H1 (cell line): ENCODE results near the gene NTN5. TPM values are rescaled to one million over a fixed set of nuclear protein-coding genes. Genes with fewer than 3 reads are reported as not detected.

Experiments
- CTCF ChIA-PET: fragments of 300-600 bp; sonication (Branson Sonifier 250); formaldehyde crosslinking; loops from one replicate; lab custom pipeline; 2021; ENCODE audit not compliant: partially characterized antibody; lab: Charles Lee
- POLR2A ChIA-PET: fragments of 300-600 bp; sonication (Branson Sonifier 250); formaldehyde crosslinking; loops from one replicate; lab custom pipeline; 2021; ENCODE audit warnings: inconsistent platforms; ENCODE audit not compliant: partially characterized antibody; lab: Charles Lee
- DNase-seq, 2 experiments: peaks; one replicate each; pipeline versions ENCODE4 v3.0.0 to v3.0.0-alpha.2; 2010 to 2022; ENCODE audit warnings: low spot score in 2 of 2, low read depth in 1 of 2, mixed read lengths in 1 of 2
- FAIRE-seq: peaks from 2 replicates; lab custom pipeline; 2011; peaks lifted over from hg19 to GRCh38; lab: Jason Lieb, UNC
- H2AFZ ChIP-seq: 2 replicates; pipeline ENCODE4 v1.8.1; 2012; ENCODE audit warnings: low read length, inconsistent platforms
- H2AK5ac ChIP-seq: 2 replicates; pipeline ENCODE4 v1.6.1; 2013; ENCODE audit warnings: low read depth, low read length
- H2BK120ac ChIP-seq: replicated peaks from 2 replicates; pipeline ENCODE3; 2013; ENCODE audit warnings: low read depth, low read length, inconsistent platforms
- H2BK12ac ChIP-seq: 2 replicates; pipeline ENCODE4 v1.6.1; 2013; ENCODE audit warnings: low read depth, low read length
- H2BK15ac ChIP-seq: 2 replicates; pipeline ENCODE4 v1.6.1; 2013; ENCODE audit warnings: low read length
- H2BK20ac ChIP-seq: 2 replicates; pipeline ENCODE4 v1.6.1; 2013; ENCODE audit warnings: low read length
- H2BK5ac ChIP-seq: 2 replicates; pipeline ENCODE4 v1.6.1; 2013; ENCODE audit warnings: low read depth, low read length
- H3K14ac ChIP-seq: 2 replicates; pipeline ENCODE4 v1.6.1; 2013; ENCODE audit warnings: inconsistent platforms; ENCODE audit not compliant: insufficient read length
- H3K18ac ChIP-seq: 2 replicates; pipeline ENCODE4 v1.6.1; 2013; ENCODE audit warnings: low read length; ENCODE audit errors: extremely low read depth
- H3K23ac ChIP-seq: 2 replicates; pipeline ENCODE4 v1.6.1; 2013; ENCODE audit warnings: inconsistent platforms; ENCODE audit not compliant: insufficient read length
- H3K23me2 ChIP-seq: 2 replicates; pipeline ENCODE4 v1.6.1; 2013; ENCODE audit warnings: low read depth, low read length
- H3K27ac ChIP-seq: 2 replicates; pipeline ENCODE4 v1.6.1; 2011; ENCODE audit warnings: low read depth, low read length, inconsistent platforms
- H3K27me3 ChIP-seq, 4 experiments: replicated peaks in 1 of 4; 1 replicate in 1 of 4; 2 replicates in 3 of 4; pipeline versions ENCODE4 v1.6.1 to v1.8.1; 2011 to 2013; ENCODE audit warnings: low read length in 3 of 4, mild to moderate bottlenecking in 3 of 4, inconsistent platforms in 2 of 4, mixed read lengths in 2 of 4, moderate library complexity in 1 of 4; ENCODE audit not compliant: control insufficient read depth in 3 of 4, insufficient read depth in 3 of 4; ENCODE audit errors: extremely low read depth in 1 of 4
- H3K36me3 ChIP-seq, 4 experiments: 2 replicates each; pipeline versions ENCODE4 v1.6.1 to v1.8.1; 2011 to 2013; ENCODE audit warnings: mild to moderate bottlenecking in 4 of 4, low read length in 3 of 4, moderate library complexity in 2 of 4, control low read depth in 1 of 4, inconsistent platforms in 1 of 4; ENCODE audit not compliant: insufficient read depth in 4 of 4, control insufficient read depth in 2 of 4
- H3K4ac ChIP-seq: replicated peaks from 2 replicates; pipeline ENCODE3; 2013; ENCODE audit warnings: low read length, low read depth, mixed read lengths, inconsistent platforms; ENCODE audit not compliant: insufficient read length
- H3K4me1 ChIP-seq, 4 experiments: replicated peaks in 1 of 4; 1 replicate in 1 of 4; 2 replicates in 3 of 4; pipeline versions ENCODE4 v1.6.1 to v1.8.1; 2011 to 2013; ENCODE audit warnings: low read length in 3 of 4, inconsistent platforms in 2 of 4, mixed read lengths in 1 of 4; ENCODE audit not compliant: insufficient read depth in 4 of 4, control insufficient read depth in 3 of 4
- H3K4me2 ChIP-seq, 2 experiments: 2 replicates each; pipeline versions ENCODE4 v1.6.1 to v1.8.1; 2011 to 2013; ENCODE audit warnings: low read depth in 2 of 2, low read length in 2 of 2, control low read depth in 1 of 2, inconsistent platforms in 1 of 2, mild to moderate bottlenecking in 1 of 2; ENCODE audit not compliant: insufficient read depth in 1 of 2
- H3K4me3 ChIP-seq, 4 experiments: fragments of 200-600, 300-600 bp in 1 of 4; sonication (generic), shearing (Covaris generic), sonication (Bioruptor Twin) in 1 of 4; 2 replicates each; pipeline versions ENCODE4 v1.5.1 to v1.8.1; 2011 to 2016; ENCODE audit warnings: low read length in 4 of 4, low read depth in 3 of 4, control low read depth in 2 of 4, inconsistent platforms in 2 of 4, mild to moderate bottlenecking in 2 of 4, mixed read lengths in 1 of 4, moderate library complexity in 1 of 4; ENCODE audit not compliant: insufficient read depth in 2 of 4; ENCODE audit errors: extremely low read depth in 1 of 4
- H3K56ac ChIP-seq: replicated peaks from 2 replicates; pipeline ENCODE3; 2013; ENCODE audit warnings: low read depth, mild to moderate bottlenecking, mixed read lengths, low read length, inconsistent platforms; ENCODE audit not compliant: insufficient read length
- H3K79me1 ChIP-seq: 2 replicates; pipeline ENCODE4 v1.6.1; 2013; ENCODE audit warnings: low read depth, low read length, control low read depth
- H3K79me2 ChIP-seq, 2 experiments: 2 replicates each; pipeline versions ENCODE4 v1.6.1 to v1.8.1; 2012 to 2013; ENCODE audit warnings: low read length in 2 of 2, mild to moderate bottlenecking in 2 of 2, inconsistent platforms in 1 of 2; ENCODE audit not compliant: insufficient read depth in 2 of 2, control insufficient read depth in 1 of 2
- H3K9ac ChIP-seq, 4 experiments: replicated peaks in 1 of 4; 1 replicate in 1 of 4; 2 replicates in 3 of 4; pipeline versions ENCODE4 v1.6.1 to v1.8.1; 2011 to 2013; ENCODE audit warnings: low read depth in 3 of 4, low read length in 3 of 4, control low read depth in 2 of 4, mild to moderate bottlenecking in 2 of 4, moderate library complexity in 2 of 4, inconsistent platforms in 1 of 4; ENCODE audit errors: extremely low read depth in 1 of 4
- H3K9me3 ChIP-seq, 2 experiments: 2 replicates each; pipeline versions ENCODE4 v1.6.1 to v1.8.1; 2012 to 2013; ENCODE audit warnings: mild to moderate bottlenecking in 2 of 2, moderate library complexity in 2 of 2, control low read depth in 1 of 2, inconsistent platforms in 1 of 2, low read depth in 1 of 2, low read length in 1 of 2, mixed read lengths in 1 of 2; ENCODE audit not compliant: insufficient read depth in 2 of 2
- H4K20me1 ChIP-seq, 2 experiments: replicated peaks in 1 of 2; 2 replicates each; pipeline versions ENCODE3 to v1.8.1; 2011 to 2013; ENCODE audit warnings: inconsistent platforms in 2 of 2, low read length in 2 of 2, mild to moderate bottlenecking in 1 of 2; ENCODE audit not compliant: insufficient read depth in 2 of 2, control insufficient read depth in 1 of 2
- H4K5ac ChIP-seq: 2 replicates; pipeline ENCODE4 v1.6.1; 2013; ENCODE audit warnings: low read length, low read depth, mixed read lengths, inconsistent platforms; ENCODE audit not compliant: insufficient read length
- H4K8ac ChIP-seq: 2 replicates; pipeline ENCODE4 v1.8.0; 2013; ENCODE audit warnings: mild to moderate bottlenecking, moderate library complexity, low read length, inconsistent platforms; ENCODE audit not compliant: insufficient read depth; ENCODE audit errors: extremely low read depth
- H4K91ac ChIP-seq: replicated peaks from 2 replicates; pipeline ENCODE3; 2013; ENCODE audit warnings: low read length, mixed read lengths, inconsistent platforms; ENCODE audit not compliant: insufficient read length
- CBX8 ChIP-seq: fragments of 300-800, 300-1000 bp; sonication (generic); IDR thresholded peaks from 2 replicates; pipeline ENCODE4 v1.7.1; 2016; ENCODE audit warnings: low read depth, low read length, borderline replicate concordance
- CTCF ChIP-seq, 3 experiments: IDR thresholded peaks; 1 replicate in 2 of 3; 2 replicates in 1 of 3; pipeline versions ENCODE4 v1.5.1 to v1.6.1; 2011; ENCODE audit warnings: low read length in 3 of 3, mild to moderate bottlenecking in 3 of 3, inconsistent platforms in 2 of 3, low read depth in 1 of 3, moderate library complexity in 1 of 3; ENCODE audit not compliant: insufficient read depth in 1 of 3; ENCODE audit errors: control extremely low read depth in 1 of 3
- EP300 ChIP-seq, 2 experiments: IDR thresholded peaks; 1 replicate in 1 of 2; 2 replicates in 1 of 2; pipeline ENCODE4 v1.6.1; 2011 to 2012; ENCODE audit warnings: low read depth in 2 of 2, low read length in 2 of 2, mild to moderate bottlenecking in 2 of 2, borderline replicate concordance in 1 of 2, inconsistent platforms in 1 of 2, moderate library complexity in 1 of 2
- RFX5 ChIP-seq: IDR thresholded peaks from 2 replicates; pipeline ENCODE4 v1.6.1; 2011; ENCODE audit warnings: low read depth, low read length, improper control_type of control experiment, borderline replicate concordance
- SIN3A ChIP-seq, 2 experiments: IDR thresholded peaks in 1 of 2; conservative IDR thresholded peaks in 1 of 2; 2 replicates each; pipeline ENCODE4 v1.6.1; 2011 to 2012; ENCODE audit warnings: low read length in 2 of 2, improper control_type of control experiment in 1 of 2, low read depth in 1 of 2, mild to moderate bottlenecking in 1 of 2
- TAF1 ChIP-seq: IDR thresholded peaks from 2 replicates; pipeline ENCODE4 v1.6.1; 2011; ENCODE audit warnings: mild to moderate bottlenecking, low read depth, low read length
- ZNF274 ChIP-seq: IDR thresholded peaks from 2 replicates; pipeline ENCODE4 v1.7.0; 2012; ENCODE audit warnings: low read length, borderline replicate concordance; ENCODE audit errors: extremely low read depth
- WGBS, 2 experiments: shearing (Covaris generic) in 1 of 2; methylation state at CpG; one replicate each; pipeline versions ENCODE4 v1.1.6 to v1.1.7; 2013 to 2015; ENCODE audit warnings: low lambda C conversion rate in 2 of 2, mixed read lengths in 2 of 2, inconsistent platforms in 1 of 2, low coverage in 1 of 2, missing lambda C conversion rate in 1 of 2; ENCODE audit not compliant: insufficient replicate concordance in 2 of 2, insufficient coverage in 1 of 2, insufficient read length in 1 of 2; ENCODE audit errors: extremely low coverage in 1 of 2, missing lambda C conversion rate in 1 of 2; 5-methylcytosine and 5-hydroxymethylcytosine counted together
- polyA plus RNA-seq, 7 experiments: library from polyadenylated mRNA; depleted of rRNA in 3 of 7; stranded (reverse) in 5 of 7; unstranded in 2 of 7; fragments of >200 nt in 5 of 7; fragments of 200-250 nt in 2 of 7; gene quantifications; 1 replicate in 5 of 7; 2 replicates in 1 of 7; 4 replicates in 1 of 7; pipeline versions ENCODE4 v1.2.1 to v1.2.3, GENCODE V29; 2011 to 2013; ENCODE audit warnings: missing spikeins in 2 of 7, mixed read lengths in 2 of 7
- total RNA-seq: library from RNA; stranded (reverse); fragmentation: NEBNext Ultra II Directional; extraction: Animal tissue kit (Norgen Biotek cat#: 25700); gene quantifications from 2 replicates; pipeline ENCODE4 v1.2.1, GENCODE V29; 2021

The NTN5 gene
- total and polyA plus RNA-seq, 2 of the 8 experiments (the other 6 are each of a cell fraction or from before 2014, with no cell fraction given): 0.47 to 0.85 TPM

- Histone ChIP-seq H3K4ac (peak within 1 kb of the TSS; percentile 62), H2AFZ (no peak within 1 kb of the TSS)
- POLR2A ChIA-PET: interaction anchor here (0.9 to 2.9 kb wide), 37 partner anchors 7 to 226 kb away, joined by 3 to 27 read pairs (median 5); partner anchors contain the start of genes FAM83E, FUT2, HSD17B14 and IZUMO1
- TF ChIP-seq CBX8: no peak
- no peak for TF ChIP-seq ZNF274
- TF ChIP-seq TAF1: no peak
- peak; percentile 81 to 96 (median 88) for TF ChIP-seq CTCF (IDR thresholded peaks at IDR 0.05; ENCODE audit: control extremely low read depth in 1 of 3, insufficient read depth in 1 of 3, low read depth in 1 of 3, low read length in 3 of 3)
- no peak for TF ChIP-seq RFX5
- TF ChIP-seq EP300 (IDR thresholded peaks at IDR 0.05; ENCODE audit: borderline replicate concordance in 1 of 2, low read depth in 2 of 2, low read length in 2 of 2): peak in 1 of 2 experiments; percentile 52; a peak in 1 of 3 replicates
- peak in 1 of 2 experiments; percentile 51; a peak in 2 of 4 replicates for TF ChIP-seq SIN3A (conservative IDR thresholded peaks at IDR 0.05 in 1 of 2, IDR thresholded peaks at IDR 0.05 in 1 of 2; ENCODE audit: low read depth in 1 of 2, low read length in 2 of 2)
Observed at GRCh38 chr19:48646001-48646721, 26.7 kb downstream of the NTN5 start, which contains the start of gene CA11. Gene CA11 (minus strand): TSS chr19:48646187. CDS start chr19:48645632, 555 bp downstream.

More at GRCh38 chr19:48646001-48646721, 26.7 kb downstream of the NTN5 start, which contains the start of gene CA11:
- peak; percentile 89 to 95 for DNase-seq
- H3K23me2 ChIP-seq: peaks cover 11% of the 10 kb centered on the region
- peak within 1 kb of the TSS; percentile 75; the same call in 1 of the 2 replicates for H2AK5ac ChIP-seq
- H2BK120ac ChIP-seq: peak within 1 kb of the TSS; percentile 14
- peak within 1 kb of the TSS; percentile 63 for H4K8ac ChIP-seq
- H3K79me1 ChIP-seq: no peaks in the 10 kb centered on the region
- H3K27ac ChIP-seq: peak within 1 kb of the TSS; percentile 78
- 0 out of 4 replicates have a peak, but pooled peaks cover 0 to 3% of the 10 kb centered on the region in 2 experiments for H3K9me3 ChIP-seq
- peaks cover 0 to 11% of the 10 kb centered on the region in 2 experiments; a peak in 2 of 4 replicates for H3K79me2 ChIP-seq
- CTCF ChIA-PET: interaction anchor here (0.6 to 3.4 kb wide), 28 partner anchors 9 to 326 kb away, joined by 3 to 26 read pairs (median 4); partner anchors contain the start of genes BCAT2 and FUT2
- no peak for FAIRE-seq
- peak within 1 kb of the TSS; percentile 75 for H3K56ac ChIP-seq
- H2BK12ac ChIP-seq: peak within 1 kb of the TSS; percentile 84
- no peaks in the 10 kb centered on the region for H3K36me3 ChIP-seq
- H2BK15ac ChIP-seq: peak within 1 kb of the TSS; percentile 99; the same call in 1 of the 2 replicates
- peaks cover 0 to 7% (median 1%) of the 10 kb centered on the region in 4 experiments; a peak in 4 of 7 replicates for H3K4me1 ChIP-seq
- peak within 1 kb of the TSS; percentile 68 to 84 (median 82) for H3K4me3 ChIP-seq
- peak within 1 kb of the TSS; percentile 99 for H2BK5ac ChIP-seq
- WGBS, 2 experiments: 2% methylated on average over 7 of the region's 33 CpGs; no CpG with 5 or more reads in 1 of the 2 experiments
- H2BK20ac ChIP-seq: peak within 1 kb of the TSS; percentile 80
- H3K9ac ChIP-seq: peak within 1 kb of the TSS; percentile 40 to 73 (median 54)
- H3K18ac ChIP-seq: peak within 1 kb of the TSS; percentile 63
- peak within 1 kb of the TSS; percentile 76 for H4K5ac ChIP-seq
- H3K23ac ChIP-seq: no peak within 1 kb of the TSS
- peak within 1 kb of the TSS; percentile 44 for H3K14ac ChIP-seq
- H4K20me1 ChIP-seq: no peaks in the 10 kb centered on the region
- peak within 1 kb of the TSS; percentile 89 to 98 for H3K4me2 ChIP-seq
- H3K27me3 ChIP-seq: no peaks in the 10 kb centered on the region
- H4K91ac ChIP-seq: peak within 1 kb of the TSS; percentile 94
